A673 (cell line): ENCODE results near the gene BTBD7. TPM values are rescaled to one million over a fixed set of nuclear protein-coding genes. Genes with fewer than 3 reads are reported as not detected.
"Not testable (repeated sequence)": the region's sequence is repeated elsewhere in the genome, so short reads cannot be mapped to it uniquely, and the experiment has no call there.

Experiments
- BruUV-seq: library from RNA; stranded (reverse); fragments of 400-500 nt; replicated peaks from 2 replicates; lab custom pipeline; 2021; lab: Mats Ljungman, UMichigan
- CTCF ChIA-PET: fragments of 300-600 bp; sonication (Branson Sonifier 250); formaldehyde crosslinking; loops from one replicate; lab custom pipeline; 2022; ENCODE audit warnings: antibody characterized with exemption; lab: Charles Lee
- POLR2A ChIA-PET: fragments of 300-600 bp; sonication (Branson Sonifier 250); formaldehyde crosslinking; loops from one replicate; lab custom pipeline; 2022; ENCODE audit warnings: antibody characterized with exemption; ENCODE audit not compliant: low non-redundant PET; lab: Charles Lee
- DNase-seq: peaks from one replicate; pipeline ENCODE4 v3.0.0-alpha.2; 2015; ENCODE audit warnings: low spot score
- H3K27ac ChIP-seq: fragments of 200-600 bp; sonication (generic); 2 replicates; pipeline ENCODE4 v1.5.1; 2016; ENCODE audit warnings: mixed run types, low read depth, mild to moderate bottlenecking, mixed read lengths, antibody characterized with exemption, low read length; ENCODE audit not compliant: poor library complexity, severe bottlenecking
- H3K27me3 ChIP-seq: fragments of 200-600 bp; sonication (generic); replicated peaks from 2 replicates; pipeline ENCODE4 v1.6.1; 2017; ENCODE audit warnings: mixed run types, low read depth, mild to moderate bottlenecking, mixed read lengths, antibody characterized with exemption, low read length; ENCODE audit not compliant: insufficient read depth, poor library complexity
- H3K36me3 ChIP-seq: fragments of 200-600 bp; sonication (generic); 2 replicates; pipeline ENCODE4 v1.6.1; 2016; ENCODE audit warnings: mixed run types, mild to moderate bottlenecking, mixed read lengths, antibody characterized with exemption, low read length; ENCODE audit not compliant: insufficient read depth, poor library complexity, severe bottlenecking
- H3K4me1 ChIP-seq: fragments of 200-600 bp; sonication (generic); 2 replicates; pipeline ENCODE4 v1.6.1; 2017; ENCODE audit warnings: mixed run types, mild to moderate bottlenecking, mixed read lengths, antibody characterized with exemption, low read length; ENCODE audit not compliant: insufficient read depth, poor library complexity, severe bottlenecking
- H3K4me3 ChIP-seq: fragments of 200-600 bp; sonication (generic); 2 replicates; pipeline ENCODE4 v1.5.1; 2016; ENCODE audit warnings: low read depth, mixed run types, mild to moderate bottlenecking, mixed read lengths, low read length; ENCODE audit not compliant: poor library complexity, severe bottlenecking
- H3K9me3 ChIP-seq: fragments of 200-600 bp; sonication (generic); 2 replicates; pipeline ENCODE4 v1.6.1; 2016; ENCODE audit warnings: mixed run types, low read depth, mild to moderate bottlenecking, mixed read lengths, antibody characterized with exemption, low read length; ENCODE audit not compliant: poor library complexity, severe bottlenecking
- CTCF ChIP-seq: fragments of 300-800, 200-600 bp; sonication (generic); conservative IDR thresholded peaks from 2 replicates; pipeline ENCODE4 v1.5.1; 2017; ENCODE audit warnings: low read depth, mild to moderate bottlenecking, antibody characterized with exemption, low read length, moderate library complexity, mixed read lengths
- EZH2 ChIP-seq: fragments of 200-600 bp; sonication (generic); IDR thresholded peaks from 2 replicates; pipeline ENCODE4 v1.6.1; 2017; ENCODE audit warnings: borderline replicate concordance, low read depth, mild to moderate bottlenecking, mixed read lengths, antibody characterized with exemption, low read length; ENCODE audit not compliant: poor library complexity, severe bottlenecking
- intact Hi-C: fragments of 100-400 bp; cut with micrococcal nuclease; formaldehyde crosslinking; loops from one replicate; pipeline ENCODE4 v1.10.0; 2022; ENCODE audit not compliant: unreplicated experiment
- total RNA-seq: library from RNA; stranded (reverse); gene quantifications from 2 replicates; pipeline ENCODE4 v1.2.3, GENCODE V29; 2021

The BTBD7 gene
- total RNA-seq, 1 experiment from 2014 or later: 60.9 TPM

- Histone ChIP-seq H3K27ac (no peak overlapping the region), H3K36me3 (no peaks in the 10 kb centered on the region), H3K9me3 (no peaks in the 10 kb centered on the region), H3K27me3 (peaks cover 18% of the 10 kb centered on the region), H3K4me1 (no peaks in the 10 kb centered on the region), H3K4me3 (no peak overlapping the region)
- no TSS peak for BruUV-seq
- ChIA-PET CTCF (no interaction called here), POLR2A (no interaction called here)
- no peak for DNase-seq
- TF ChIP-seq EZH2 (no peak), CTCF (no peak)
- intact Hi-C loops: no loop called here
Measured at GRCh38 chr14:93375673-93376156, 42.9 kb upstream of the BTBD7 start.

GRCh38 chr14:93369713-93370266, 37.0 kb upstream of the BTBD7 start:
- ChIA-PET CTCF (no interaction called here), POLR2A (no interaction called here)
- H3K4me1 ChIP-seq: no peaks in the 10 kb centered on the region
- no peak for DNase-seq
- H3K36me3 ChIP-seq: no peaks in the 10 kb centered on the region
- intact Hi-C loops: no loop called here
- no peak overlapping the region for H3K27ac ChIP-seq
- BruUV-seq: no TSS peak
- no peak overlapping the region for H3K4me3 ChIP-seq
- no peaks in the 10 kb centered on the region for H3K27me3 ChIP-seq
- no peaks in the 10 kb centered on the region for H3K9me3 ChIP-seq
- TF ChIP-seq EZH2: no peak

- TF ChIP-seq EZH2 (no peak), CTCF (no peak)
- intact Hi-C loops: no loop called here
- ChIA-PET CTCF (no interaction called here), POLR2A (no interaction called here)
- H3K27ac ChIP-seq: no peak overlapping the region
- DNase-seq: no peak
- no peaks in the 10 kb centered on the region for H3K36me3 ChIP-seq
- H3K9me3 ChIP-seq: no peaks in the 10 kb centered on the region
- H3K4me1 ChIP-seq: no peaks in the 10 kb centered on the region
- no peak overlapping the region for H3K4me3 ChIP-seq
- no peaks in the 10 kb centered on the region for H3K27me3 ChIP-seq
- no TSS peak for BruUV-seq
Measured at GRCh38 chr14:93368996-93369712, 36.3 kb upstream of the BTBD7 start.

GRCh38 chr14:93354873-93355272, 22.0 kb upstream of the BTBD7 start:
- H3K27ac ChIP-seq, DNase-seq, CTCF ChIA-PET, intact Hi-C loops, H3K4me1 ChIP-seq, H3K9me3 ChIP-seq, H3K36me3 ChIP-seq, BruUV-seq, H3K27me3 ChIP-seq, H3K4me3 ChIP-seq: not testable (repeated sequence)
- POLR2A ChIA-PET: interaction anchor here (0.6 kb wide), 1 partner anchor 51 kb away, joined by 3 read pairs; no protein-coding TSS in a partner anchor
